IMR-90 (cell line): Measurements from ENCODE around the gene GCDH. TPM values are rescaled to one million over a fixed set of nuclear protein-coding genes. Genes with fewer than 3 reads are reported as not detected.
A peak's percentile ranks its signal among the peaks of the same experiment; 100 is the strongest.

Source experiments
- ATAC-seq: fragments of 200-7000 bp; cut with Tn5 transposase; 2 replicates; pipeline ENCODE4 v1.9.1; 2020; ENCODE audit warnings: low read depth, mild to moderate bottlenecking, moderate library complexity
- BruUV-seq: library from RNA; stranded (reverse); fragments of 400-500 nt; replicated peaks from 2 replicates; lab custom pipeline; 2021; lab: Mats Ljungman, UMichigan
- CTCF ChIA-PET: fragments of 300-600 bp; formaldehyde crosslinking; extraction: SDS; loops from one replicate; lab custom pipeline; 2021; ENCODE audit warnings: antibody characterized with exemption; lab: Yijun Ruan, JAX
- POLR2A ChIA-PET: fragments of 300-600 bp; sonication (Branson Sonifier 250); formaldehyde crosslinking; loops from one replicate; lab custom pipeline; 2022; ENCODE audit warnings: antibody characterized with exemption; ENCODE audit not compliant: unreplicated experiment; lab: Charles Lee
- DNase-seq: peaks from one replicate; pipeline ENCODE4 v3.0.0; 2013
- H2AFZ ChIP-seq: replicated peaks from 2 replicates; pipeline ENCODE3; 2013; ENCODE audit warnings: low read length, mild to moderate bottlenecking; ENCODE audit not compliant: poor library complexity
- H2AK5ac ChIP-seq: 2 replicates; pipeline ENCODE4 v1.6.1; 2013; ENCODE audit warnings: low read depth, low read length, inconsistent platforms
- H2AK9ac ChIP-seq: replicated peaks from 2 replicates; pipeline ENCODE3; 2013; ENCODE audit warnings: mild to moderate bottlenecking, low read depth, low read length, moderate library complexity; ENCODE audit not compliant: poor library complexity
- H2BK120ac ChIP-seq: 2 replicates; pipeline ENCODE4 v1.6.1; 2013; ENCODE audit warnings: low read depth, low read length, inconsistent platforms
- H2BK15ac ChIP-seq: 3 replicates; pipeline ENCODE4 v1.6.1; 2013; ENCODE audit warnings: low read depth, low read length, inconsistent platforms
- H2BK20ac ChIP-seq: 2 replicates; pipeline ENCODE4 v1.6.1; 2013; ENCODE audit warnings: low read depth, mild to moderate bottlenecking, inconsistent platforms, low read length, moderate library complexity
- H2BK5ac ChIP-seq: 2 replicates; pipeline ENCODE4 v1.6.1; 2013; ENCODE audit warnings: mild to moderate bottlenecking, low read depth, low read length, inconsistent platforms; ENCODE audit not compliant: poor library complexity, severe bottlenecking
- H3K14ac ChIP-seq: replicated peaks from 2 replicates; pipeline ENCODE4 v1.6.1; 2013; ENCODE audit warnings: low read depth, low read length, inconsistent platforms
- H3K18ac ChIP-seq: 2 replicates; pipeline ENCODE4 v1.6.1; 2013; ENCODE audit warnings: low read depth, low read length, control low read depth
- H3K23ac ChIP-seq: 2 replicates; pipeline ENCODE4 v1.6.1; 2013; ENCODE audit warnings: low read depth, low read length, inconsistent platforms
- H3K27ac ChIP-seq: 2 replicates; pipeline ENCODE4 v1.5.1; 2013; ENCODE audit warnings: mild to moderate bottlenecking, control low read depth, low read length; ENCODE audit not compliant: insufficient read depth
- H3K27me3 ChIP-seq: 2 replicates; pipeline ENCODE4 v1.6.1; 2013; ENCODE audit warnings: low read length; ENCODE audit not compliant: control insufficient read depth, insufficient read depth
- H3K36me3 ChIP-seq: 2 replicates; pipeline ENCODE4 v1.6.1; 2013; ENCODE audit warnings: low read length, mixed read lengths; ENCODE audit not compliant: control insufficient read depth, insufficient read depth
- H3K4ac ChIP-seq: 2 replicates; pipeline ENCODE4 v1.6.1; 2013; ENCODE audit warnings: low read depth, low read length, inconsistent platforms
- H3K4me1 ChIP-seq: 2 replicates; pipeline ENCODE4 v1.6.1; 2013; ENCODE audit warnings: low read length, mixed read lengths; ENCODE audit not compliant: control insufficient read depth, insufficient read depth
- H3K4me2 ChIP-seq: 2 replicates; pipeline ENCODE4 v1.6.1; 2013; ENCODE audit warnings: low read depth, mild to moderate bottlenecking, control low read depth, low read length, moderate library complexity
- H3K4me3 ChIP-seq: 2 replicates; pipeline ENCODE4 v1.5.1; 2013; ENCODE audit warnings: low read depth, mild to moderate bottlenecking, control low read depth, low read length, moderate library complexity; ENCODE audit not compliant: insufficient read depth
- H3K56ac ChIP-seq: 2 replicates; pipeline ENCODE4 v1.6.1; 2013; ENCODE audit warnings: low read length, inconsistent platforms; ENCODE audit not compliant: insufficient read depth; ENCODE audit errors: extremely low read depth
- H3K79me1 ChIP-seq, 2 experiments: 2 replicates each; pipeline ENCODE4 v1.6.1; 2013; ENCODE audit warnings: low read length in 2 of 2, inconsistent platforms in 1 of 2, low read depth in 1 of 2
- H3K9ac ChIP-seq: 2 replicates; pipeline ENCODE4 v1.6.1; 2013; ENCODE audit warnings: low read depth, low read length, control low read depth
- H3K9me1 ChIP-seq: 2 replicates; pipeline ENCODE4 v1.6.1; 2013; ENCODE audit warnings: low read length, inconsistent platforms; ENCODE audit not compliant: insufficient read depth
- H3K9me3 ChIP-seq: 2 replicates; pipeline ENCODE4 v1.6.1; 2013; ENCODE audit warnings: low read length; ENCODE audit not compliant: control insufficient read depth, insufficient read depth
- H4K20me1 ChIP-seq: 2 replicates; pipeline ENCODE4 v1.6.1; 2013; ENCODE audit warnings: low read length, inconsistent platforms; ENCODE audit not compliant: insufficient read depth
- H4K5ac ChIP-seq: 2 replicates; pipeline ENCODE4 v1.6.1; 2013; ENCODE audit warnings: mild to moderate bottlenecking, low read depth, low read length, control low read depth
- H4K8ac ChIP-seq, 2 experiments: 2 replicates each; pipeline ENCODE4 v1.6.1; 2013; ENCODE audit warnings: low read depth in 2 of 2, low read length in 2 of 2, control low read depth in 1 of 2, inconsistent platforms in 1 of 2
- H4K91ac ChIP-seq: 2 replicates; pipeline ENCODE4 v1.6.1; 2013; ENCODE audit warnings: low read depth, low read length, inconsistent platforms; ENCODE audit not compliant: insufficient read depth
- BHLHE40 ChIP-seq: fragments of 150-350 bp; IDR thresholded peaks from 2 replicates; pipeline ENCODE4 v1.6.1; 2016; ENCODE audit warnings: mild to moderate bottlenecking, low read depth, low read length
- CEBPB ChIP-seq: IDR thresholded peaks from 2 replicates; pipeline ENCODE4 v1.6.1; 2012; ENCODE audit warnings: low read depth, low read length, improper control_type of control experiment
- WGBS, 2 experiments: methylation state at CpG; one replicate each; pipeline versions ENCODE4 v1.1.5 to v1.1.7; 2013; ENCODE audit warnings: missing lambda C conversion rate in 2 of 2; ENCODE audit not compliant: insufficient read length in 1 of 2; ENCODE audit errors: extremely low coverage in 2 of 2; 5-methylcytosine and 5-hydroxymethylcytosine counted together
- dilution Hi-C: fragments of 300-500 bp; cut with HindIII; formaldehyde crosslinking; loops from one replicate; pipeline ENCODE4 v1.14.3; 2018; ENCODE audit warnings: low sequenced_read_pairs; ENCODE audit not compliant: unreplicated experiment
- in situ Hi-C: fragments of 300-500 bp; cut with MboI; formaldehyde crosslinking; loops from 3 replicates; pipeline ENCODE4 v1.14.3; 2019; ENCODE audit warnings: low sequenced_read_pairs, inconsistent platforms, mixed read lengths
- intact Hi-C: fragments of 100-400 bp; cut with micrococcal nuclease; formaldehyde crosslinking; loops from 2 replicates; pipeline ENCODE4 v1.10.0; 2022
- polyA plus RNA-seq, 3 experiments: library from polyadenylated mRNA; depleted of rRNA; stranded (reverse); fragments of >200 nt; gene quantifications; 2 replicates each; pipeline ENCODE4 v1.2.3, GENCODE V29; 2012; ENCODE audit warnings: low replicate concordance in 1 of 3
- total RNA-seq: library from RNA; depleted of rRNA; stranded (reverse); fragments of >200 nt; gene quantifications from 2 replicates; pipeline ENCODE4 v1.2.3, GENCODE V29; 2012
- TF ChIP-seq, protein P1 (sequence below): fragments of 150-350 bp; IDR thresholded peaks from 2 replicates; pipeline ENCODE4 v1.6.1; 2017; ENCODE audit warnings: mild to moderate bottlenecking, antibody characterized with exemption, low read length, low read depth

The GCDH gene
- total and polyA plus RNA-seq, 2 of the 4 experiments (the other 2 are of a cell fraction), result 27.7 to 41.6 TPM

DNA sequence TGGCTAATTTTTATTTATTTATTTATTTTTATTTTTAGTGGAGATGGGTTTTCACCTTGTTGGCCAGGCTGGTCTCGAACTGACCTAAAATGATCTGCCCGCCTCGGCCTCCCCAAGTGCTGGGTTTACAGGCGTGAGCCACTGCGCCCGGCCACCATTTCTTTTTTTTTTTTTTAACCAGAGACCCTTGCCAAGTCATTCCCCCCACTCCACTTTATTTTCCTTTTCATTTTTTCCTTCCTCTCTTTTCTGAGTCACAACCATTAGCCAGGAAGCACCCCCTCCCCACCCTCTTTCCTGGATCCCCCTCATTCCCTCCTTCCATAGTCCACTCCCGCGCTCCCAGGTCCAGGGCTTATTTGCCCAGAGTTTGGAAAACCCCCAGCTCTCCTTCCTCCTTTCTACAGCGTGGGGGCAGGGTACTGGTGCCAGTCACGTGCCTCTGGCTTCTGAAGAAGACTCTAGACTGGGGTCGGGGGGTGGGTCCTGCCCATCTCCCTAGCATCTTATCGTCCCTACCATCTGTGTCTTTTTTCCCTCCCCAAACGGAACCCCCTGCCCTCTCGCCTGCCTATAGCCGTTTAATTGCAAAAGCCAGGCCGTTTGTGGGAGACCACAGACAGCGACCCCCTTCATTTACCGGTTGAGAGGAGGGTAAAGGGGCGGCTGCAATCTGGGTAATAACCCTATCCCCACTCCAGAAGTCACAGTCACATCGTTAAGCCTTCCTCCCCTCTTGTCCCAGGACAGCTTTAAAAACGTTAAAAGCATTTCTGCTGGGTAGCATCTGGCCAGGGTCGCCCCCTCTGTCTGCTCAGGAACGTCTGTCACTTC lies 46.4 kb downstream of the GCDH start:
- intact Hi-C loops, result no loop called here
- peak overlapping the region; percentile 43 for H2BK5ac ChIP-seq
- ATAC-seq (no peak), DNase-seq (no peak)
- H2BK120ac ChIP-seq, result 0 out of 2 replicates have a peak overlapping the region, but pooled peaks have one; percentile 7
- peak overlapping the region; percentile 100 for H2AK9ac ChIP-seq
- no peak overlapping the region for H3K18ac ChIP-seq
- H3K23ac ChIP-seq, result peak overlapping the region; percentile 19; the same call in 1 of the 2 replicates
- no peaks in the 10 kb centered on the region for H3K9me3 ChIP-seq
- CTCF ChIA-PET, result no interaction called here
- TF ChIP-seq CEBPB (no peak), BHLHE40 (peak; percentile 67; the same call in 1 of the 2 replicates)
- TF ChIP-seq, protein P1, sequence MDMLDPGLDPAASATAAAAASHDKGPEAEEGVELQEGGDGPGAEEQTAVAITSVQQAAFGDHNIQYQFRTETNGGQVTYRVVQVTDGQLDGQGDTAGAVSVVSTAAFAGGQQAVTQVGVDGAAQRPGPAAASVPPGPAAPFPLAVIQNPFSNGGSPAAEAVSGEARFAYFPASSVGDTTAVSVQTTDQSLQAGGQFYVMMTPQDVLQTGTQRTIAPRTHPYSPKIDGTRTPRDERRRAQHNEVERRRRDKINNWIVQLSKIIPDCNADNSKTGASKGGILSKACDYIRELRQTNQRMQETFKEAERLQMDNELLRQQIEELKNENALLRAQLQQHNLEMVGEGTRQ, result peak; percentile 46; the same call in 1 of the 2 replicates
- peak overlapping the region; percentile 84 for H2AK5ac ChIP-seq
- H3K27me3 ChIP-seq, result no peaks in the 10 kb centered on the region
- in situ Hi-C loops, result no loop called here
- peaks cover 27% of the 10 kb centered on the region for H3K36me3 ChIP-seq
- peak overlapping the region; percentile 85 for H3K4me2 ChIP-seq
- peak overlapping the region; percentile 58 for H3K14ac ChIP-seq
- POLR2A ChIA-PET, result no interaction called here
- H3K4ac ChIP-seq, result peak overlapping the region; percentile 54
- H3K9ac ChIP-seq, result peak overlapping the region; percentile 69
- dilution Hi-C loops, result no loop called here
- H3K4me3 ChIP-seq, result peak overlapping the region; percentile 54
- H2BK20ac ChIP-seq, result no peak overlapping the region
- peak overlapping the region; percentile 66 for H3K27ac ChIP-seq
- peaks cover 19% of the 10 kb centered on the region for H3K9me1 ChIP-seq
- peak overlapping the region; percentile 10; the same call in 1 of the 2 replicates for H4K5ac ChIP-seq
- 76% methylated on average over 7 of the region's 23 CpGs; no CpG with 5 or more reads in 1 of the 2 experiments for WGBS, 2 experiments
- no TSS peak for BruUV-seq
- H4K20me1 ChIP-seq, result peaks cover 47% of the 10 kb centered on the region
- peaks cover 19% of the 10 kb centered on the region for H3K4me1 ChIP-seq
- H2AFZ ChIP-seq, result peak overlapping the region; percentile 94
- peak overlapping the region; percentile 33; the same call in 1 of the 3 replicates for H2BK15ac ChIP-seq
- H4K8ac ChIP-seq, result peak overlapping the region; percentile 56 to 93
- peaks cover 4 to 53% of the 10 kb centered on the region in 2 experiments; a peak in 3 of 4 replicates for H3K79me1 ChIP-seq
- peak overlapping the region; percentile 74 for H4K91ac ChIP-seq
- peak overlapping the region; percentile 71 for H3K56ac ChIP-seq
